ENCODE measurements around the gene CCDC187.
"Not testable (repeated sequence)": the region's sequence is repeated elsewhere in the genome, so short reads cannot be mapped to it uniquely, and the experiment has no call there.

The CCDC187 gene

GRCh38 chr9:136303825-136304416 lies at the start of gene CCDC187:
Gene CCDC187 (minus strand): TSS chr9:136304094. CDS start chr9:136303830, 264 bp downstream.
- no peak for DNase-seq

GRCh38 chr9:136353088-136353487 lies 49.2 kb upstream of the CCDC187 start:
- no peak for DNase-seq

GRCh38 chr9:136352682-136353081 lies 48.8 kb upstream of the CCDC187 start:
- DNase-seq, result no peak

- DNase-seq, result not testable (repeated sequence)
These were observed 48.0 kb upstream of the CCDC187 start for GRCh38 chr9:136351868-136352267.

GRCh38 chr9:136351252-136351800 lies 47.4 kb upstream of the CCDC187 start:
- DNase-seq, result no peak

- no peak for DNase-seq
These were observed 45.7 kb upstream of the CCDC187 start for GRCh38 chr9:136349546-136349945.

GRCh38 chr9:136348691-136349090 lies 44.8 kb upstream of the CCDC187 start:
- no peak for DNase-seq

- no peak for DNase-seq
These were observed 43.8 kb upstream of the CCDC187 start for GRCh38 chr9:136347472-136348256.

- no peak for DNase-seq
These were observed 43.1 kb upstream of the CCDC187 start for GRCh38 chr9:136346927-136347465.

GRCh38 chr9:136346157-136346481 lies 42.2 kb upstream of the CCDC187 start:
- DNase-seq, result no peak

GRCh38 chr9:136345281-136346156 lies 41.6 kb upstream of the CCDC187 start:
- no peak for DNase-seq

- DNase-seq, result no peak
These were observed 40.8 kb upstream of the CCDC187 start for GRCh38 chr9:136344544-136345280.

- DNase-seq, result no peak
These were observed 40.0 kb upstream of the CCDC187 start for GRCh38 chr9:136343884-136344269.

GRCh38 chr9:136343121-136343883 lies 39.4 kb upstream of the CCDC187 start:
- DNase-seq, result no peak

GRCh38 chr9:136342181-136343120 lies 38.6 kb upstream of the CCDC187 start:
- DNase-seq, result peak; percentile 55

- DNase-seq, result no peak
These were observed 37.9 kb upstream of the CCDC187 start for GRCh38 chr9:136341769-136342168.

GRCh38 chr9:136341042-136341655 lies 37.3 kb upstream of the CCDC187 start:
- DNase-seq, result no peak

- no peak for DNase-seq
These were observed 36.6 kb upstream of the CCDC187 start for GRCh38 chr9:136340356-136341041.

- DNase-seq, result no peak
These were observed 36.0 kb upstream of the CCDC187 start for GRCh38 chr9:136339958-136340310.

Measured in activated naive CD4-positive, alpha-beta T cell treated with Interleukin-2 at 50 U/mL for 16 hours (primary cell).